ENCODE measurements around the gene FER1L5. TPM values are rescaled to one million over a fixed set of nuclear protein-coding genes. Genes with fewer than 3 reads are reported as not detected.

Gene FER1L5
- total and polyA plus RNA-seq, 2 donors (not counting 1 experiment from before 2014, with no cell fraction given) = not detected

GRCh38 chr2:96699021-96699420, 56.5 kb downstream of the FER1L5 start:
- ChIA-PET POLR2A (no interaction called here), CTCF (interaction anchor here (0.6 kb wide), 1 partner anchor 1539 kb away, joined by 3 read pairs; no protein-coding TSS in a partner anchor)
- no peak overlapping the region for H3K27ac ChIP-seq (ENCODE audit: low read length in 2 of 2)
- TF ChIP-seq EZH2 (IDR thresholded peaks at IDR 0.05; ENCODE audit: borderline replicate concordance, insufficient read depth, low read depth, low read length, poor library complexity, severe bottlenecking) (no peak), CTCF (IDR thresholded peaks at IDR 0.05) (no peak)
- Mint-ChIP-seq H3K4me3 (no peak overlapping the region), H3K27me3 (no peaks in the 10 kb centered on the region), H3K27ac (no peak overlapping the region), H3K9me3 (ENCODE audit: insufficient read depth) (no peaks in the 10 kb centered on the region), H3K4me1 (no peaks in the 10 kb centered on the region)
- H2AFZ ChIP-seq (ENCODE audit: insufficient read depth, low read depth, low read length, poor library complexity, severe bottlenecking) = no peak overlapping the region
- no peaks in the 10 kb centered on the region for H3K9me3 ChIP-seq (ENCODE audit: control extremely low read depth in 1 of 3, control insufficient read depth in 2 of 3, insufficient read depth in 1 of 3, low read length in 2 of 3)
- no peak overlapping the region for H3K4me3 ChIP-seq (ENCODE audit: control extremely low read depth in 1 of 5, extremely low read depth in 1 of 5, insufficient read depth in 1 of 5, low read depth in 2 of 5, low read length in 4 of 5)
- no peaks in the 10 kb centered on the region for H3K36me3 ChIP-seq (replicated peaks in 1 of 2; ENCODE audit: control extremely low read depth in 1 of 2, control insufficient read depth in 1 of 2, extremely low read depth in 1 of 2, insufficient read depth in 2 of 2, low read length in 1 of 2)
- DNase-seq (no peak), ATAC-seq (ENCODE audit: low read depth) (no peak)
- no peaks in the 10 kb centered on the region for H3K79me2 ChIP-seq (ENCODE audit: control insufficient read depth, insufficient read depth, low read length)
- no peaks in the 10 kb centered on the region for H3K27me3 ChIP-seq (replicated peaks in 1 of 4; ENCODE audit: control extremely low read depth in 1 of 4, control insufficient read depth in 3 of 4, insufficient read depth in 4 of 4, low read length in 3 of 4)
- no peak overlapping the region for H3K9ac ChIP-seq (ENCODE audit: low read length)
- WGBS (ENCODE audit: insufficient coverage) = 95% methylated on average over 2 of the region's 6 CpGs
- intact Hi-C loops (cut with micrococcal nuclease) = no loop called here
- H3K4me1 ChIP-seq (ENCODE audit: control insufficient read depth in 2 of 2, insufficient read depth in 2 of 2, low read length in 2 of 2) = no peaks in the 10 kb centered on the region
- no peaks in the 10 kb centered on the region for H4K20me1 ChIP-seq (ENCODE audit: control insufficient read depth, insufficient read depth, low read length, poor library complexity, severe bottlenecking)
- H3K4me2 ChIP-seq (replicated peaks; ENCODE audit: low read depth, low read length, poor library complexity, severe bottlenecking) = no peak overlapping the region

DNA sequence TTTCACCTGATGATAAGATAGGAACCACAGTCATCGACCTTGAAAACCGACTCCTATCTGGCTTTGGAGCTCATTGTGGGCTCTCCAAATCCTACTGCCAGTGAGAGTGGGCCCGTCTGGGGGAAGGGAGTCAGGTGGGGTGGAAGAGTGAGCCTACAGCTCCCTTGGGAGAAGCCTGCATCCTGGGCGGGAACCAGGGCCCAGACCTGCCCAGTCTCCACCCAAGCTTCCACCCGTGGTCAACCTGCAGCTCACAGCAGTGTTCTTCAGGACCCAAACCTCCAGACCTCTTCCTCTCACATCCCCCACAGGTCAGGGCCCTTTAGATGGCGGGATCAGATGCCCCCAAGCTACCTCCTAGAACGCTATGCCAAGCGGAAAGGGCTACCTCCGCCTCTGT, 57.1 kb downstream of the FER1L5 start:
- Histone ChIP-seq H3K4me3 (ENCODE audit: control extremely low read depth in 1 of 5, extremely low read depth in 1 of 5, insufficient read depth in 1 of 5, low read depth in 2 of 5, low read length in 4 of 5) (no peak overlapping the region), H2AFZ (ENCODE audit: insufficient read depth, low read depth, low read length, poor library complexity, severe bottlenecking) (no peak overlapping the region), H3K27ac (ENCODE audit: low read length in 2 of 2) (no peak overlapping the region), H3K9me3 (ENCODE audit: control extremely low read depth in 1 of 3, control insufficient read depth in 2 of 3, insufficient read depth in 1 of 3, low read length in 2 of 3) (no peaks in the 10 kb centered on the region), H3K9ac (ENCODE audit: low read length) (no peak overlapping the region), H4K20me1 (ENCODE audit: control insufficient read depth, insufficient read depth, low read length, poor library complexity, severe bottlenecking) (no peaks in the 10 kb centered on the region), H3K36me3 (replicated peaks in 1 of 2; ENCODE audit: control extremely low read depth in 1 of 2, control insufficient read depth in 1 of 2, extremely low read depth in 1 of 2, insufficient read depth in 2 of 2, low read length in 1 of 2) (peaks cover 0 to 2% of the 10 kb centered on the region in 2 experiments), H3K27me3 (replicated peaks in 1 of 4; ENCODE audit: control extremely low read depth in 1 of 4, control insufficient read depth in 3 of 4, insufficient read depth in 4 of 4, low read length in 3 of 4) (no peaks in the 10 kb centered on the region), H3K4me2 (replicated peaks; ENCODE audit: low read depth, low read length, poor library complexity, severe bottlenecking) (no peak overlapping the region), H3K4me1 (ENCODE audit: control insufficient read depth in 2 of 2, insufficient read depth in 2 of 2, low read length in 2 of 2) (no peaks in the 10 kb centered on the region), H3K79me2 (ENCODE audit: control insufficient read depth, insufficient read depth, low read length) (no peaks in the 10 kb centered on the region)
- CTCF ChIA-PET = interaction anchor here (0.6 kb wide), 1 partner anchor 1538 kb away, joined by 3 read pairs; no protein-coding TSS in a partner anchor
- no peaks in the 10 kb centered on the region for H3K9me3 Mint-ChIP-seq (ENCODE audit: insufficient read depth)
- TF ChIP-seq EZH2 (IDR thresholded peaks at IDR 0.05; ENCODE audit: borderline replicate concordance, insufficient read depth, low read depth, low read length, poor library complexity, severe bottlenecking) (no peak), CTCF (IDR thresholded peaks at IDR 0.05) (no peak)
- ATAC-seq (ENCODE audit: low read depth) (no peak), DNase-seq (no peak)
- no peak overlapping the region for H3K4me3 Mint-ChIP-seq
- no peaks in the 10 kb centered on the region for H3K4me1 Mint-ChIP-seq
- H3K27ac Mint-ChIP-seq = no peak overlapping the region
- no peaks in the 10 kb centered on the region for H3K27me3 Mint-ChIP-seq
- WGBS (ENCODE audit: insufficient coverage) = 87% methylated on average over 6 of the region's 9 CpGs
- POLR2A ChIA-PET = no interaction called here
- intact Hi-C loops (cut with micrococcal nuclease) = no loop called here
